ENCODE measurements around the gene MBD5. TPM values are rescaled to one million over a fixed set of nuclear protein-coding genes. Genes with fewer than 3 reads are reported as not detected.

MBD5 gene
- total and polyA plus RNA-seq, 2 donors (not counting 1 experiment from before 2014, with no cell fraction given), result 10.9 to 69.7 TPM

GRCh38 chr2:148234143-148234542 is 213.3 kb downstream of the MBD5 start:
- no peak overlapping the region for H3K4me3 ChIP-seq (ENCODE audit: control extremely low read depth in 1 of 5, extremely low read depth in 1 of 5, insufficient read depth in 1 of 5, low read depth in 2 of 5, low read length in 4 of 5)
- no peak overlapping the region for H2AFZ ChIP-seq (ENCODE audit: insufficient read depth, low read depth, low read length, poor library complexity, severe bottlenecking)
- no peak overlapping the region for H3K4me3 Mint-ChIP-seq
- intact Hi-C loops (cut with micrococcal nuclease), result no loop called here
- no peak overlapping the region for H3K9ac ChIP-seq (ENCODE audit: low read length)
- H3K27ac Mint-ChIP-seq, result no peak overlapping the region
- peaks cover 7% of the 10 kb centered on the region for H3K9me3 Mint-ChIP-seq (ENCODE audit: insufficient read depth)
- no peaks in the 10 kb centered on the region for H4K20me1 ChIP-seq (ENCODE audit: control insufficient read depth, insufficient read depth, low read length, poor library complexity, severe bottlenecking)
- no peaks in the 10 kb centered on the region for H3K27me3 Mint-ChIP-seq
- no peak overlapping the region for H3K4me2 ChIP-seq (replicated peaks; ENCODE audit: low read depth, low read length, poor library complexity, severe bottlenecking)
- DNase-seq (no peak), ATAC-seq (ENCODE audit: low read depth) (no peak)
- CTCF ChIA-PET, result no interaction called here
- no peaks in the 10 kb centered on the region for H3K4me1 Mint-ChIP-seq
- H3K27ac ChIP-seq (ENCODE audit: low read length in 2 of 2), result no peak overlapping the region
- TF ChIP-seq EZH2 (IDR thresholded peaks at IDR 0.05; ENCODE audit: borderline replicate concordance, insufficient read depth, low read depth, low read length, poor library complexity, severe bottlenecking) (no peak), CTCF (IDR thresholded peaks at IDR 0.05) (no peak)
- H3K79me2 ChIP-seq (ENCODE audit: control insufficient read depth, insufficient read depth, low read length), result no peaks in the 10 kb centered on the region
- POLR2A ChIA-PET, result no interaction called here
- H3K36me3 ChIP-seq (replicated peaks in 1 of 2; ENCODE audit: control extremely low read depth in 1 of 2, control insufficient read depth in 1 of 2, extremely low read depth in 1 of 2, insufficient read depth in 2 of 2, low read length in 1 of 2), result peaks cover 0 to 18% of the 10 kb centered on the region in 2 experiments
- H3K27me3 ChIP-seq (replicated peaks in 1 of 4; ENCODE audit: control extremely low read depth in 1 of 4, control insufficient read depth in 3 of 4, insufficient read depth in 4 of 4, low read length in 3 of 4), result no peaks in the 10 kb centered on the region
- WGBS (ENCODE audit: insufficient coverage), result no CpG with 5 or more reads among the region's 1 CpG
- peaks cover 3 to 9% (median 4%) of the 10 kb centered on the region in 3 donors for H3K9me3 ChIP-seq (ENCODE audit: control extremely low read depth in 1 of 3, control insufficient read depth in 2 of 3, insufficient read depth in 1 of 3, low read length in 2 of 3)
- no peaks in the 10 kb centered on the region for H3K4me1 ChIP-seq (ENCODE audit: control insufficient read depth in 2 of 2, insufficient read depth in 2 of 2, low read length in 2 of 2)

GRCh38 chr2:148237911-148238310 is 217.0 kb downstream of the MBD5 start:
- Mint-ChIP-seq H3K27ac (no peak overlapping the region), H3K27me3 (no peaks in the 10 kb centered on the region), H3K9me3 (ENCODE audit: insufficient read depth) (peaks cover 13% of the 10 kb centered on the region), H3K4me1 (no peaks in the 10 kb centered on the region), H3K4me3 (no peak overlapping the region)
- no peaks in the 10 kb centered on the region for H3K4me1 ChIP-seq (ENCODE audit: control insufficient read depth in 2 of 2, insufficient read depth in 2 of 2, low read length in 2 of 2)
- peaks cover 3 to 15% (median 7%) of the 10 kb centered on the region in 3 donors for H3K9me3 ChIP-seq (ENCODE audit: control extremely low read depth in 1 of 3, control insufficient read depth in 2 of 3, insufficient read depth in 1 of 3, low read length in 2 of 3)
- no peak for DNase-seq
- CTCF ChIA-PET, result no interaction called here
- no peaks in the 10 kb centered on the region for H3K79me2 ChIP-seq (ENCODE audit: control insufficient read depth, insufficient read depth, low read length)
- H3K9ac ChIP-seq (ENCODE audit: low read length), result no peak overlapping the region
- POLR2A ChIA-PET, result no interaction called here
- no peak overlapping the region for H3K4me3 ChIP-seq (ENCODE audit: control extremely low read depth in 1 of 5, extremely low read depth in 1 of 5, insufficient read depth in 1 of 5, low read depth in 2 of 5, low read length in 4 of 5)
- no peak overlapping the region for H2AFZ ChIP-seq (ENCODE audit: insufficient read depth, low read depth, low read length, poor library complexity, severe bottlenecking)
- H3K27ac ChIP-seq (ENCODE audit: low read length in 2 of 2), result no peak overlapping the region
- H4K20me1 ChIP-seq (ENCODE audit: control insufficient read depth, insufficient read depth, low read length, poor library complexity, severe bottlenecking), result no peaks in the 10 kb centered on the region
- H3K27me3 ChIP-seq (replicated peaks in 1 of 4; ENCODE audit: control extremely low read depth in 1 of 4, control insufficient read depth in 3 of 4, insufficient read depth in 4 of 4, low read length in 3 of 4), result no peaks in the 10 kb centered on the region
- intact Hi-C loops (cut with micrococcal nuclease), result no loop called here
- no peak overlapping the region for H3K4me2 ChIP-seq (replicated peaks; ENCODE audit: low read depth, low read length, poor library complexity, severe bottlenecking)
- no peak for ATAC-seq (ENCODE audit: low read depth)
- TF ChIP-seq EZH2 (IDR thresholded peaks at IDR 0.05; ENCODE audit: borderline replicate concordance, insufficient read depth, low read depth, low read length, poor library complexity, severe bottlenecking), result no peak
- TF ChIP-seq CTCF (IDR thresholded peaks at IDR 0.05), result no peak
- peaks cover 0 to 18% of the 10 kb centered on the region in 2 experiments for H3K36me3 ChIP-seq (replicated peaks in 1 of 2; ENCODE audit: control extremely low read depth in 1 of 2, control insufficient read depth in 1 of 2, extremely low read depth in 1 of 2, insufficient read depth in 2 of 2, low read length in 1 of 2)
